ENCODE data around the gene CA4.

GRCh38 chr17:60158751-60159478, 9.1 kb downstream of the CA4 start:
- TF ChIP-seq CTBP1 (IDR thresholded peaks at IDR 0.05; ENCODE audit: borderline replicate concordance) (no peak), LEF1 (IDR thresholded peaks at IDR 0.05; ENCODE audit: borderline replicate concordance) (no peak)
